HTR-8/SVneo (cell line): ENCODE data around the gene UBE2D4.
"Not testable (repeated sequence)": the region's sequence is repeated elsewhere in the genome, so short reads cannot be mapped to it uniquely, and the experiment has no call there.

ENCODE experiments used
- DNase-seq: peaks from one replicate; pipeline ENCODE4 v3.0.0; 2011; ENCODE audit warnings: low spot score, mixed read lengths; ENCODE audit not compliant: insufficient read length
- FAIRE-seq: peaks from 2 replicates; lab custom pipeline; 2011; peaks lifted over from hg19 to GRCh38; lab: Jason Lieb, UNC

The UBE2D4 gene

GRCh38 chr7:43956027-43956426 is 29.8 kb downstream of the UBE2D4 start:
- no peak for FAIRE-seq

GRCh38 chr7:43960933-43961332 is 34.7 kb downstream of the UBE2D4 start:
- no peak for DNase-seq
- FAIRE-seq, result no peak

More at GRCh38 chr7:43956027-43956426, 29.8 kb downstream of the UBE2D4 start:
- no peak for DNase-seq

DNA sequence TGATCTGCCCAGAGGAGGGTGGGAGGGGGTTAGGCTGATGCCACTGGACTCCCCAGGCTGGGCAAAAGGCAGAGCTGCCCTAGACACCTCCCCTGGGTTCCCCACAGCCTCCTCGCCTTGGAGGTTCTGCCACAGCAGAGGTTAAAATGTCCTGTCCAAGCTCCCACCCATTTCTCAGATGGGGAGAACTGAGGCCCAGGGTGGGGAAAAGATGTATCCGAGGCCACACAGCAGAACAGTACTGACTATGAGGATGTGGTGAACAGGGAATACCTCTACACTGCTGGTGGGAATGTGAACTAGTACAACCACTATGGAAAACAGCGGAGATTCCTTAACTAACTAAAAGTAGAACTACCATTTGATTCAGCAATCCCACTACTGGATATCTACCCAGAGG is 40.2 kb downstream of the UBE2D4 start:
- not testable (repeated sequence) for DNase-seq, FAIRE-seq

GRCh38 chr7:43968172-43969040 is 42.2 kb downstream of the UBE2D4 start:
- not testable (repeated sequence) for DNase-seq, FAIRE-seq

DNA sequence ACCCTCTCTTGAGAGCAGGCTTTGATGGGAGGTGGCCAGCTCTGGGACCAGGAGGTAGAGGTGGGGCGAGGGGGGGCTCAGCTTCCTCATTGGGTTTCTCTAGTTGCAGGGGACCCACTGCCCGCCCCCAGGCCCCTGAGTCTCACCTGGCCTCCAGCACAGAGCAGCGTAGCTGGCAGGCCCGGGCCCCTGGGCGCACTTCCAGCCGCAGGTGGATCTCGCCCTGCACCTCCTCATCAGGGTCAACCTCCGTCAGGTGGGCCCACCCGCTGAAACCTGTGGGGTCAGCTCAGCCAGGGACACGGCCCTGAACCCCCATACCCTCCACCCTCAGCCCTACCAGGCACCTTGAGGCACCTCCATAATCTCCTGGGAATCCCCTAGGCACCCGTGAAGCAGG is 43.4 kb downstream of the UBE2D4 start:
- FAIRE-seq, DNase-seq: not testable (repeated sequence)

GRCh38 chr7:43970698-43971097 is 44.5 kb downstream of the UBE2D4 start:
- not testable (repeated sequence) for DNase-seq, FAIRE-seq

- not testable (repeated sequence) for FAIRE-seq, DNase-seq
Measured at GRCh38 chr7:43974033-43974573, 47.9 kb downstream of the UBE2D4 start.

GRCh38 chr7:43974725-43975482 is 48.7 kb downstream of the UBE2D4 start:
- not testable (repeated sequence) for DNase-seq, FAIRE-seq

DNA sequence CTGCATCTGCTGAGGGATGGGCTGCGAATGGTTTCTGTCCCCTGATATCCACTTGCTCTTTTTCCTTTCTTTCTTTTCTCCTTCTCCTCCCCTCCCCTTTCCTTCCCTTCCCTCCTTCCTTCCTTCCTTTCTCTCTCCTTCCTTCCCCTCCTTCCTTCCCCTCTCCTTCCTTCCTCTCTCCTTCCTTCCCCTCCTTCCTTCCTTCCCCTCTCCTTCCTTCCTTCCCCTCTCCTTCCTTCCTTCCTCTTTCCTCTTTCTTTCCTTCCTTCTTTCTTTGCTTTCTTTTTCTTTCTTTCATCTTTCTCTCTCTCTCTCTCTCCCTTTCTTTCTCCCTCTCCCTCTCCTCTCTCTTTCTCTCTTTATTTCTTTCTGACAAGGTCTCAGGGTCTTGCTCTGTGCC is 51.3 kb downstream of the UBE2D4 start:
- DNase-seq (no peak), FAIRE-seq (no peak)

DNA sequence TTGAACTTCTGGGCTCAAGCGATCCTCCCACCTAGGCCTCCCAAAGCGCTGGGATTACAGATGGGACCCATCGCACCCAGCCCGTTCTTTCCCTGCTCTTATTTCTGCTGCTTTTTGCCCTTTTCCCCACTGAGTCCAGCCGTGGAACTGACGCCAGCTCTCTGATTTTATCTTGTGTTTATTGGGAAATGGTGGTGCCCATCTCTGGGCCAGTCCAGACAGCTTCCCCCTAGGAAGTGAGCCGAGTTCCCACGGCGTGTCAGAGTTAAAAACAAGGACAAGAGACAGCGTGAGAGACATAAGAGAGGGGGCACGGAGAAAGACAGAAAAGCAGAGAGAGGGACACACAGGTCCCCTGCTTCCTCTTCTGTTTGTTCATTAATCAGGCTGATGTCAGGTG is 51.9 kb downstream of the UBE2D4 start:
- FAIRE-seq, DNase-seq: not testable (repeated sequence)

DNA sequence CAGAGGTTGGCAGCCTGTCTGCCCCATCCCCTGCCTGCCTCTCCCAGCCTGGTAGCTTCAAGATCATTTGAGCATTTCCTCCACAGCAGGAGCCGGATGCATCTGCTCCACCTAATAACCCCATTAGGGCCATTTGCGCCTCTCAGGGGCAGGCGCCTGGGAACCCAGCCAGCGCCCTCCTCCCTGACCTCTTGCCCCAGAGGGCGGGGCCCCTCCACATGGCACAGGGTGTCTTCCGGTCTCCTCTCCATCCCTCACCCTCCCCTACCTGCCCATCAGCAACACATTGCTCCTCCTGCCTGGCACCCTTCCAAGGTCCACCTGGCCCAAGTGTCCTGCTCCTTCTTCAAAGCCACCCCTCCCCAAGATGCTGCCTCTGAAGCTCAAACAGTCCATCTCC is 56.6 kb downstream of the UBE2D4 start:
- not testable (repeated sequence) for DNase-seq, FAIRE-seq

GRCh38 chr7:43983736-43984135 is 57.5 kb downstream of the UBE2D4 start:
- FAIRE-seq, DNase-seq: not testable (repeated sequence)

- peak; percentile 9 for DNase-seq
- not testable (repeated sequence) for FAIRE-seq
Measured at GRCh38 chr7:43985904-43986864, 59.9 kb downstream of the UBE2D4 start.

DNA sequence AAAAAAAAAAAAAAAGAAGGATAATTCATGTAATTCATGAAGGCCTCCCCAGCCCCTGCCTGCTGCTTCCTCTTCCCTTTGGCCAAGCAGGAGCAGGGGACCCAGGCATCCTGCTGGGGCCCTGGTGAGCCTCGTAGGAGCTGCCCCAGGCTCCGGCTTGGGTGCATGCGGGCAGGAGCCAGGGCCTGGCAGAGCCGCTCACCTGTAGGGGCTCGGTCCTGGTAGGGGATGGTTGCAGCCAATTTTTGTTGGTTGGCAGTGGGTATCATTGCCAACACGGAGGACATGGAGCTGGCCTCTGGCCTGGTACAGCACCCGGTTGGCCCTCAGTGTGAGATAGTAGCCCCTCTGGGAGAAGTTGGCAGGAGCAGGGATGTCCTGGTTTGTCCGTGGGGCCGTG is 61.2 kb downstream of the UBE2D4 start:
- FAIRE-seq, result not testable (repeated sequence)

DNA sequence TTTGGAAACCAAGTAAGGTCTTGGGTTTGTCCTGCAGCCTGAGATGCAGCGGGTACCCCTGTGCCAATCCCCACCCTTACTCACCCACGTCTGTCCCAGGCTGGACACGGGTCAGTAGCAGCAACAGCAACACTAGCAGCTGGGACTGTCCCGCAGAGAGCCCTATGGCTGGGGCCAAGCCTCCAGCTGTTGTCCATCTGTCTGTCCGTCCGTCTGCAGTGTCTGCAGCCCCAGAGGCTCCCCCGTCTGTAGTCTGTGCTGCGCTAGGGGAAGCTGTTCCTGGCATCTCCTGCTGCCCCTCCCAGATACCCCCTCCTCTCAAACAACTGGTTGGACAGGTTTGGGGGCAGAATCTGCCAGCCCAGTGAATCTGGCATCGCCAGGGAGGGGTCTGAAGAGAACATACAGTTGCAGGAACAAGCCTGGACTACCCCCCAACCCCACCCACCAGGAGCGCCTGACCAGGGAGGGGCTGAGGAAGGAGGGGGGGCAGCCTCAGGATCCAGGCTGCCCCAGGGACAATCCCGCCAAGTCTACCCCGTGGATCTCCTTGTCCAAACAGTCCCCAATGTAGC is 63.9 kb downstream of the UBE2D4 start:
- not testable (repeated sequence) for FAIRE-seq, DNase-seq

More for the DNA sequence above, 61.2 kb downstream of the UBE2D4 start:
- DNase-seq, result not testable (repeated sequence)

GRCh38 chr7:43990829-43991228 is 64.6 kb downstream of the UBE2D4 start:
- DNase-seq, FAIRE-seq: not testable (repeated sequence)

- FAIRE-seq, result not testable (repeated sequence)
Measured at GRCh38 chr7:43992896-43993295, 66.7 kb downstream of the UBE2D4 start.

GRCh38 chr7:43994681-43995080 is 68.4 kb downstream of the UBE2D4 start:
- not testable (repeated sequence) for DNase-seq, FAIRE-seq

More at GRCh38 chr7:43992896-43993295, 66.7 kb downstream of the UBE2D4 start:
- DNase-seq, result not testable (repeated sequence)

- not testable (repeated sequence) for FAIRE-seq, DNase-seq
Measured at GRCh38 chr7:43997532-43997931, 71.3 kb downstream of the UBE2D4 start, which contains the start of gene SPDYE1. Gene SPDYE1 (plus strand): TSS chr7:43997897. CDS start chr7:43999950, 2,053 bp downstream.
